Measurements from ENCODE around the gene RASA3.

- no peak for TF ChIP-seq EZH2 (IDR thresholded peaks at IDR 0.05)
- no peak for TF ChIP-seq RAD21 (IDR thresholded peaks at IDR 0.05; ENCODE audit: low read depth)
- TF ChIP-seq, protein P1, sequence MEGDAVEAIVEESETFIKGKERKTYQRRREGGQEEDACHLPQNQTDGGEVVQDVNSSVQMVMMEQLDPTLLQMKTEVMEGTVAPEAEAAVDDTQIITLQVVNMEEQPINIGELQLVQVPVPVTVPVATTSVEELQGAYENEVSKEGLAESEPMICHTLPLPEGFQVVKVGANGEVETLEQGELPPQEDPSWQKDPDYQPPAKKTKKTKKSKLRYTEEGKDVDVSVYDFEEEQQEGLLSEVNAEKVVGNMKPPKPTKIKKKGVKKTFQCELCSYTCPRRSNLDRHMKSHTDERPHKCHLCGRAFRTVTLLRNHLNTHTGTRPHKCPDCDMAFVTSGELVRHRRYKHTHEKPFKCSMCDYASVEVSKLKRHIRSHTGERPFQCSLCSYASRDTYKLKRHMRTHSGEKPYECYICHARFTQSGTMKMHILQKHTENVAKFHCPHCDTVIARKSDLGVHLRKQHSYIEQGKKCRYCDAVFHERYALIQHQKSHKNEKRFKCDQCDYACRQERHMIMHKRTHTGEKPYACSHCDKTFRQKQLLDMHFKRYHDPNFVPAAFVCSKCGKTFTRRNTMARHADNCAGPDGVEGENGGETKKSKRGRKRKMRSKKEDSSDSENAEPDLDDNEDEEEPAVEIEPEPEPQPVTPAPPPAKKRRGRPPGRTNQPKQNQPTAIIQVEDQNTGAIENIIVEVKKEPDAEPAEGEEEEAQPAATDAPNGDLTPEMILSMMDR (IDR thresholded peaks at IDR 0.05 in 2 of 3, conservative IDR thresholded peaks at IDR 0.05 in 1 of 3; ENCODE audit: borderline replicate concordance in 1 of 3, insufficient read depth in 1 of 3, low read depth in 2 of 3, low read length in 2 of 3) = no peak
- TF ChIP-seq ELF1 (IDR thresholded peaks at IDR 0.05; ENCODE audit: borderline replicate concordance, low read depth) = no peak
- TF ChIP-seq POLR2A (IDR thresholded peaks at IDR 0.05; ENCODE audit: borderline replicate concordance, extremely low read depth, insufficient read depth, insufficient read length) = no peak
- TF ChIP-seq POLR2AphosphoS5 (IDR thresholded peaks at IDR 0.05; ENCODE audit: low read depth, low read length) = no peak
- TF ChIP-seq EZH2phosphoT487 (IDR thresholded peaks at IDR 0.05; ENCODE audit: borderline replicate concordance) = no peak
- TF ChIP-seq JUND (IDR thresholded peaks at IDR 0.05) = no peak
- TF ChIP-seq, protein P2, sequence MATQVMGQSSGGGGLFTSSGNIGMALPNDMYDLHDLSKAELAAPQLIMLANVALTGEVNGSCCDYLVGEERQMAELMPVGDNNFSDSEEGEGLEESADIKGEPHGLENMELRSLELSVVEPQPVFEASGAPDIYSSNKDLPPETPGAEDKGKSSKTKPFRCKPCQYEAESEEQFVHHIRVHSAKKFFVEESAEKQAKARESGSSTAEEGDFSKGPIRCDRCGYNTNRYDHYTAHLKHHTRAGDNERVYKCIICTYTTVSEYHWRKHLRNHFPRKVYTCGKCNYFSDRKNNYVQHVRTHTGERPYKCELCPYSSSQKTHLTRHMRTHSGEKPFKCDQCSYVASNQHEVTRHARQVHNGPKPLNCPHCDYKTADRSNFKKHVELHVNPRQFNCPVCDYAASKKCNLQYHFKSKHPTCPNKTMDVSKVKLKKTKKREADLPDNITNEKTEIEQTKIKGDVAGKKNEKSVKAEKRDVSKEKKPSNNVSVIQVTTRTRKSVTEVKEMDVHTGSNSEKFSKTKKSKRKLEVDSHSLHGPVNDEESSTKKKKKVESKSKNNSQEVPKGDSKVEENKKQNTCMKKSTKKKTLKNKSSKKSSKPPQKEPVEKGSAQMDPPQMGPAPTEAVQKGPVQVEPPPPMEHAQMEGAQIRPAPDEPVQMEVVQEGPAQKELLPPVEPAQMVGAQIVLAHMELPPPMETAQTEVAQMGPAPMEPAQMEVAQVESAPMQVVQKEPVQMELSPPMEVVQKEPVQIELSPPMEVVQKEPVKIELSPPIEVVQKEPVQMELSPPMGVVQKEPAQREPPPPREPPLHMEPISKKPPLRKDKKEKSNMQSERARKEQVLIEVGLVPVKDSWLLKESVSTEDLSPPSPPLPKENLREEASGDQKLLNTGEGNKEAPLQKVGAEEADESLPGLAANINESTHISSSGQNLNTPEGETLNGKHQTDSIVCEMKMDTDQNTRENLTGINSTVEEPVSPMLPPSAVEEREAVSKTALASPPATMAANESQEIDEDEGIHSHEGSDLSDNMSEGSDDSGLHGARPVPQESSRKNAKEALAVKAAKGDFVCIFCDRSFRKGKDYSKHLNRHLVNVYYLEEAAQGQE (IDR thresholded peaks at IDR 0.05; ENCODE audit: low read depth) = no peak
- TF ChIP-seq FOSL1 (IDR thresholded peaks at IDR 0.05; ENCODE audit: low read depth) = no peak
- no peak for TF ChIP-seq SP1 (IDR thresholded peaks at IDR 0.05; ENCODE audit: low read depth)
- no peak for TF ChIP-seq MAX (IDR thresholded peaks at IDR 0.05)
- no peak for TF ChIP-seq TCF7L2 (IDR thresholded peaks at IDR 0.05; ENCODE audit: borderline replicate concordance, extremely low read depth, insufficient read depth, insufficient read length)
- no peak for TF ChIP-seq EGR1 (IDR thresholded peaks at IDR 0.05; ENCODE audit: low read depth)
These were observed 63.6 kb downstream of the RASA3 start for GRCh38 chr13:114068656-114069318.

All from HCT116 (cell line).